ENCODE measurements around the gene SNX22.

SNX22 gene

DNA sequence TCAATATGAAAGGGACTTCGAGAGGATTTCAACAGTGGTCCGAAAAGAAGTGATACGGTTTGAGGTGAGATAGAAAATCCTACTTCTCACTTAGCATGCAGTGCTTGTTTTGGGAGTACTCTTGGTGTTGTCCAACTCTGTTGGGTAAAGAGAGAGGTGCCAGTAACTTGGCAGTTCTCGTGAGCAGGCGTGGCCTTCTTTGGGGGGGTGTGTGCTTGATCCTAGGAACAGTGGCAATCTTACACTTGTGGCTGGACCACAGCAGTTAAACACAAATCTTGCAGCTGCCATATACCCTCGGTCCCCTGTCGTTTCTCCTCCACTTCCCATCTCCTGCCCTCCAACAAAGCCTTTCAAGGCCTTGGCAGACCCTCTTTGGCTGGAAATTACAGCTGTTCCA lies 15.2 kb upstream of the SNX22 start:
- no peak for DNase-seq

DNA sequence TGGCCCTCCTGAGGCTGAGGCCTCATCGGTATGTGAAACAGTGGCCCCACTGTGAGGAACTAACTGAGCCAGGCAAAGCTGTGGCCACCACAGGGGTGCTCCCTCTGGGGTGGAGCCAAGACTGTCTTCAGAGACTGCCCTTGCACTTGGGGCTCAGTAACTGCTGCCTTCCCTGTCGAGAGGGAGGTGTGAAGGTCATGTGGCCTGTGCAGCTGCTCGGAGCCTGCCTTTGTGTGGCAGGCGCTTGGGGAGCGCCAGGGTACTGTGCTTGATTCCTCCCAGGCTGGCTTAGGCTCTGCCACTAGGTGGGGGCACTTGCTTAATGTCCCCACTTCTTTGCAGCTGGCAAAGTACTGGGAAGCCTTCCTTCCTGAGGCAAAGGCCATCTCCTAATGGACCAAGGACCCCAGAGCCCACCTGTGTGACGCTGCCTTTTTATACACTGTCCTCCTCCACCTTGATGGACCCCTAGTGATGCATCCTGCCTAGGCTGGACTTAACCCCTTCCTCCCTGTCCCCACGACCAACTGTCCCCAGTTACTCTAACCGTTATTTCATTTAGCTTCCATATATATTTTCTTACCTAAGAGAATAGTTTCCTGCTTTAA lies 14.2 kb upstream of the SNX22 start:
- DNase-seq = no peak

DNA sequence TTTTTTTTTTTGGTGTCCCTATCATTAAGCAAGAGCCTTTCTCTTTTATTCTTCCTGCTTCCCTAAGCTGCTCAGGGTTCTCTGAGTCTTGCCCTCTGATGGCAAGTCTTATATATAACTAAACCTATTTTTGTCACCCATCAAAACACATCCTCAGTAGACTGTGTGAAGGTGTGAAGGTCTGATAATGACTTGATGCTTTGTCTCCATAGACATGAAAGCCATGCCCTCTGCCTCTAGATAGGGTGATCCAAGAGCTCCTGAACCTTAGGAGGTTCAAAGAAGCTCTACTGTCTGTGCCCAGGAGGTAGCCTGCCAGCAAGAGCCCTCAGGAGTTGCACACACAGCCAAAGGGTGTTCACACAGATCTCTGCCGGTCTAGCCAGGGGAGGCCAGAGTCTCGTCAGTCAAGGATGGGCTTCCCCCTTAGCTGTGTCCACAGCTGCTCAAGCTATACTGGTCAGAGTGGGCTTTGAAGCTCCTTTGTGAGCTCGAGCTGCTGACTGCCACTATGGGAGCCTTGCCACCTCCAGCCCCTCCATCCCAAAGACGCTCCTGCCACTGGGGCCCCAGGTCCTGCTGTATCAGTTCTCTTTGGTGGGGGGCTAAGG lies 13.1 kb upstream of the SNX22 start:
- no peak for DNase-seq

DNA sequence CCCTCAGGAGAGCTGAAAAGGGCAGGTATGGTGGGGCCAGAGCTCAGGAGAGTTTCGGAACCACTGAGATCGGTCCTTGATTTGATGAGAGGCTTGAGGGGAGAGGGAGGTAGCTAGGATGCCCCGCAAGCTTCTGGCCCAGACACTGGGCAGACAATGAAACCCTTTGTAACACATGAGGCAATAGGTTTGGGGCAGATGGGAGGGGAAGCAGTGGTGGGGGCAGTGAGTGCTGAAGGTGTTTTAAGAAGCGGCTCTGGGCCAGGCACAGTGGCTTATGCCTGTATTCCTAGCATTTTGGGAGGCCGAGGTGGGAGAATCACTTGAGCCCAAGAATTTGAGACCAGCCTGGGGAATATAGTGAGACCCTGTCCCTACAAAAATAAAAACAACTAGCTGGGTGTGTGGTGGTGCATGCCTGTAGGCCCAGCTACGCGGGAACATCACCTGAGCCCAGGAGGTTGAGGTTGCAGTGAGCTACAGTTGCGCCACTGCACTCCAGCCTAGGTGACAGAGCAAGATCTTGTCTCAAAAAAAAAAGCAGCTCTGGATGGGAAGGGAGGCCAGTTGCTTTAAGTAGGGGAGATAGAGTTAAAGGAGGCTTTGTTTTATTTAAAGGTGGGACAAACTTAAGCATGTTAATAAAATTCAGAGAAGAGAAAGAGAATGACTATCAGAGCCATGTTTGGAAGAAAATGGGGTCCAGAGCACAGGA lies 9.6 kb upstream of the SNX22 start:
- no peak for DNase-seq

DNA sequence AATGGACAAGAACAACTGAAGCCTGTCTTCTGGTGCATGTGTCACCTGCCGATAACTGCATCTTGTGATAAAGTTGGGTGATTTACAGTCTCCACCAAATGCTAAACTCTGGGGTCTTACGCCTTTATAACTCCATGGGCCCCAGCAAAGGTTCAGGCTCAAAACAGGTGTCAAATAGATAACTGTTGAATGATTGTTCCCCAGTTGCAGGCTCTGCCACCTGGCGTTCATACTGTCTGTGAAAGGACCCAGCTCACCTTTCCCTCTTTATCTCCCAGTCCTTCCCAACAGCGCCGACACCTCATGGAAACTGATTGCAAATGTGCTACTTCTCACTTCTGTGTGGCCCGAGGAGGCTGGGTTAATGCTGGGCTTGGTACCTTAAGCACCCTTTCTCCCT lies 8.3 kb upstream of the SNX22 start:
- DNase-seq = no peak

DNA sequence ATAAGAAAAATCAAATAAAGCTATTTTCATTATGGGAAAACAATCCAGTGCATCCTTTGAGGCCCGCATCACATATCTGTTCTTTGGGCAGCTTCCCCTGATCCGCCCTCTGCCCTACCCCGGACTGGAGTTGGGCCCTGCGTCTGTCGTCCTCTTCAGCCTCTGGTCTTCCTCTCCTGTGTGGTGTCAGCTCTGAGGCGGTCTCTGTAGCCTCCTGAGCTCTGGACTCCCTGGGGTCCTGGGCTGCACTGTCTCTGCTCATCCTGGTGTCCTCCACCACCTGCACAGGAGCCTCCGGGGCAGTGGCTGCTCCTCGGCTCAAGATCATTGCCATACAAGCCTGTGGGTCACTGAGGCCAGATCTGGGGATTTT lies 7.4 kb upstream of the SNX22 start:
- no peak for DNase-seq

DNA sequence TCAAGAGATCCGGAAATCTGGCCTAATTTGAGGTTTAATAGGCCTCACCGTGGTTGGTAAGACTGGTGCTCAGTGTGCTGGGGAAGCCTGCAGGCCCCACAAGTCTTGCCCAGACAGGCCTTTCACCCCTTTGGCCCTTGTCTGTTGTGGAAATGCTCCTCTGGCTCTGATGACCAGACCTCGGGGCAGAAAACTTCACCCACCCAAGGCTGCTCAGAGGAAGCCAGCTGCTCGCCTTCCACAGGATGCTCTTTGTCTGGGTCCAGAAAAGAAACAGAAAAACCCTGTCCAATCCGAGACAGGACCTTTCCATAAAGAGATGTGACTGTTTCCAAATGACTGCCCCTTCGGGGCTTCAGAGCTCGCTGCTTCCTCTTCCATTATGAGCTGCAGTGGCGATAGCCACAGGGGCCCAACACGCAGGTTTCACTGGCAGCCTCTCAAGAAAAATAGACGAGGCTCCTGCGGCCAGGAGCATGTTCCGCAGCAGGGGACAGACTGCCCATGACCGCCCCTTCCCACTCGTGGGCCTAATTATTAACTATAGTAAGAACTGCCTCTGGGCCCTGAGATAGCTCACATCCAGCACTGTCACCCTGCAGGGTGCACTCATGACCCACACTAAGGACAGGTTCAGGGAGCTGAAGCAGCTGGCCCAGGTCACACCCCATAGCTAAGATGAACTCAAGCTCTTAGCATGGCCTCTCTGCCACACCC lies 6.8 kb upstream of the SNX22 start:
- no peak for DNase-seq

DNA sequence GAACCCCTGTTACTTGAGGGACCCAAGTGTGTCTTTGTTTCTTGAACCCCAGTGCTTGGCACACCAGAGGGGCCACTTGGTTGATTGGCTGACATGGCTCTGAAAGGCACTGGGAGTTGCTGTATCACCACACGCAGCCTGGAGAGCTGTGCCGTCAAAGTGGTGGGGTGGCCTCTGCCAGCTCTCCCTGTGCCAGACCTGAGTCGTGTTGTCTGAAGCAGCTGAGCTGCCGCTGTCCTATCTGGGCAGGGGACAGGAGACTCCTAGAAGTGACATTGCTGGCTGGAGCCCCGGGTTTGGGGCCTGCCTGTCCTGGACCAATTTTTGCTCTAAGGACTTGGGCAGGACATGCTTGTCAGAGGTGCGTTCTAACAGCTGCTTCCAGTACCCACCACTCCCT lies 5.5 kb upstream of the SNX22 start:
- DNase-seq = no peak

DNA sequence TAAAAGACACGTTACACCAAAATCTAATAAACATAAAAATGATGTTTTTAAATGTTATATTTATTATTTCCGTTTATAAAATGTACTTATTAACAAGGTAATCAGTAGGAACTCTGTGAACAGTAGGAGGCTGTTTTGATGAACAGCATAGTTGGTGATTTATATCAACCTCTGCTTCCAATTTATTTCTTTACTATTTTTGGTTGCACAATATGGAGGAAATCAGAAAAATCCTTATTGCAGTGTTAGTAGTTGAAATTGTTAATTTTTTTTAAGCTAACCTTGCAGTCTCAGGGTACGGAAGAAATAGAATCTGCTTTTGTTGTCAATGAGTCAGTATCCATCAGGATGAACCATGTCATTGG lies 5.0 kb upstream of the SNX22 start:
- DNase-seq = no peak

DNA sequence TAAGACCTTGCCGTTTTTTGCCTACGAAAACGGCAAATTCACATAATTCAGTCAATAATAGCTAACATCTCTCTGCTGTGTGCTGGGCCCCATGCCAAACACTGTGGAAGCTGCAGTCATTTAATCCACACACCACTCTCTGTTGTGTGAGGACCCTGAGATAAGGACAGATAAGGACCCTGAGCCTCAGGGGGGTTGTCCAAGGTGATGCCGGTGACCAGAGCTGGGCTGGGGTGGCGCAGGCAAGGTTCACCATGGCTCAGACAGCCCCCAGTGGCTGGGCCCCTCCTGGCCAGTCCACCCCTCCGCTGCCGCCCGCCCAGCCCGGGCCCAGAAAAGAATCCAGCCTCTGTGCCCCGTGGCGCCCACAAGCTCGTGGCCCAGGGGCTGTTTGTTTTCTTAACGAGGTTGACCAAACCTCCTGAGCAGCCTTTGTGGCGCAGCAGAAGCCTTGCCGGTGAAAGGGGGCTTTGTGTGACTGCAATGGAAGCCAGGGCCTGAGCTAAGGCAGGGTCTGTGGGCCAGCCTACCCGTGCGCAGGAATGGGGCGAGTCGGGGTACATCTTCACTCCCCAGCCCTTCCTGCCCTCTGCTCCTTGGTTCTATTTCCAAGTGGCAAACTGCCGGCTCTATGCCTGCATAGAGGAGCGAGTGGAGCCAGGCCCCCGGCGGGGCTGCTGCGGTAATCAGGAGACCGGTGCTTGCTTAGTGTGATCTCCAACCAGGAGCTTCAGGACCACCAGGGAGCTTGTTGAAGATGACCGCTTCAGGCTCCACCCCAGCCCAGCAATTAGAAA lies 4.4 kb upstream of the SNX22 start:
- DNase-seq = no peak

DNA sequence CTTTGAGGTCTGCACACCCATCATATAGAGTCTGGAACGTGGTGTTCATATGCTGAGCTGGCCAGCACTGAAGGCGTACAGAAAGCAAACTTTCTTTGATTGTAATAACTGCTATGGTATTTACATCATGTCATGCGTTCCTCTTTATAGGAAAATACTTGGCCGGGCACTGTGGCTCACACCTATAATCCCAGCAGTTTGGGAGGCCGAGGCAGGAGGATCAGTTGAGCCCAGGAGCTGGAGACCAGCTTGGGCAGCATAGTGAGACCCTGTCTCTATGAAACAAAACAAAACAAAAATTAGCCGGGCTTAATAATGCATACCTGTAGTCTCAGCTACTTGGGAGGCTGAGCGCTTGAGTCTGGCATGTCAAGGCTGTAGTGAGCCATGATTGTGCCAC lies 3.4 kb upstream of the SNX22 start:
- DNase-seq = no peak

DNA sequence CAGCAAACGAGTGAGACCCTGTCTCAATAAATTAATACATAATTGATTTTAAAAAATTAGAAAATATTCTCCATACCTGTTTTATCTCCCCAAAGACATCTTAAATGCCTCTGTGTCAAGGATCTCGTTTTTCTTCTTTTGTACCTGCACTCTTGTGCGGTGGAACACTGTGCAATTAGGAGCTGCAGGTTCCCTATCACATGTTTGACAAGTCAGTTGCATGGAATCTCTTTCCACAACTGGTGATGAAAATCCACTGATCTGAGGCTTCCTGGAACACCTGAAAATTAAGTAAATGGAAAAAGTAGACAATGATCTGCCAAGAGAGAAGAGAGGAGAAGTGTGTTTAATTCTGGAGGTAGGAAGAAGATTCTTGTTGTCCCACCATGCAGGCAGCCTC lies 3.0 kb upstream of the SNX22 start:
- no peak for DNase-seq

DNA sequence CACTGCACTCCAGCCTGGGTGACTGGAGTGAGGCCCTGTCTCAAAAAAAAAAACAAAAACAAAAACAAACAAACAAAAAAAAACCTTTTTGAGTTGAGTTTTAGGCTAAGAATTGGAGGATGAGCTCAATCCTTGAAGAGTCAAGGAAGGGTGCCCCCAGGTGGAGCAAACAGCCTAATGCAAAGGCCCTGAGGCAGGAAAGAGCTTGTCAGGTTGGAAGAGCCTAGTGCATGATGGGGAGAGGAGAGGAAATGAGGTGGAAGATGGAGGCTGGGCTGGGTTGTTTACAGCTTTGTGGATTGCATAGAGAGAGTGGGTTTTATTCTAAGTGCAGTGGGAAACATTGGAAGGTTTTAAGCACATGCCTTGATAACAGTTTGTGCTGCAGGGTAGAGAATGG lies 2.1 kb upstream of the SNX22 start:
- DNase-seq = peak; percentile 57

DNA sequence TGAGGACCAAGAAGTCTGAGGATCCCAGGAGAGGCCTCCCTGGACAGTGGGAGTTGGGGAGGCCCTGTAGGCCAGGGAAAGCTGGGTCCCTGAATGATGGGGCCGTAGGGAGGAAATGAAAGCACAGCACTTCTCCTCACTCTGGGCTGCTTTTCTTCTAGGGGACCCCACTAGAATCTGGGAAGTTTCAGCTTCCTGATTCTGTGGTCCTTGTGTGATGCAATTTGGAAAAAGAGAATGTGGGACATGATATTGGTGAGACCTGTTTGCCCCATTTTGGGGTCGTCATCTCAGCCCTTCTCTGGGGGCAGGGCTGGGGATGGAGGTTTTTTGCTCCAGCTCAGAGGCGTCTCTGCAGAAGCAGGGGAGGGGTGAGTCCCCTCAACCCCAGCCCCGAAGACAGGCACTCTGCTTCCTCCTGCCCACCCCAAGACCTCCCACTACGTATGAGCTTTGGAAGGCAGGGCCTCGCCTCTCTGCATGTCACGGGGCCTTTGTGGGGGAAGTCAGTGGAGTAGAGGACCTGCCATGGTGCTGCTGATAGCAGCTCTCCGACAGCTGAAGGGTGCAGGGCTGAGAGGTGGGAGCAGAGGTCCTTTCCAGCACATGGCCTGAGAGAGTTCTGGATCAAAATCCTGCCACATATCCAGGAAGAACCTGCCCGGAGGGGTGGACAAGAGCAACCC lies 1.5 kb upstream of the SNX22 start:
- DNase-seq = no peak

DNA sequence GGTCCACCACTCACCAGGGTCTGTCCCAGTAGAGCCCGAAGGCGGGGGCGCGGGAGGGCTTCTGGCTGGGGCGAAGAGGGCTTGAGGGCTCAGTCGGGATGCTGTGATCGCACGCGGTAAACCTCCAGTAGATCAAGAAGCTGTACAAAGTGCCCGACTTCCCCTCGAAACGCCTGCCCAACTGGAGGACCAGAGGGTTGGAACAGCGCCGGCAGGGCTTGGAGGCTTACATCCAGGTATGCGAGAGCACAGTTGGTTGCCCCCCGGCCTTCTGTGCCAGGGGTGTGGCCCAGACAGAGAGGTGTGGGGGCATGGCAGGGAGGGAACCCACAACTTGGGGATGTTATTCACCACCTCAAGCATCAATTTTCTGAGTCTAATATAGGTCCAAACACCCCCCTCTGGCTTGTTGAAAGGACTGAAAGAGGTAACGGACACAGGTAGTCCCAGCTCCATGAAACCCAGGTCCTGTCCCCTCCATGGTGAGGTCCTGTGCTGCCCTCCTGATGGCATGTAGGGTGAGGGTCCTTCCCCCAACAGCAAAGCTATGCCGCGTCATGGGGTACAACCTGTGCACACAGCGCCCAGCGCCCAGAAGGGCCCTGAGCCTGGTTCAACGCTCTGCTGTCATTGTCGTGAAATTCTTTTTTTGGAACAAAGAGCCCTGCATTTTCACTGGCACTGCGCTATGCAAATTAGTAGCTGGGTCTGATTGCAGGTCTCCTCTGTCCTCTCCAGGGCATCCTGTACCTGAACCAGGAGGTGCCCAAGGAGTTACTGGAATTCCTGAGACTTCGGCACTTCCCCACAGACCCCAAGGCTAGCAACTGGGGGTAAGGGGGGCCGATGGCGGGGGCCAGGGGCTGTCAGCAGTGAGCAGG lies 1.2 kb downstream of the SNX22 start:
- no peak for DNase-seq

DNA sequence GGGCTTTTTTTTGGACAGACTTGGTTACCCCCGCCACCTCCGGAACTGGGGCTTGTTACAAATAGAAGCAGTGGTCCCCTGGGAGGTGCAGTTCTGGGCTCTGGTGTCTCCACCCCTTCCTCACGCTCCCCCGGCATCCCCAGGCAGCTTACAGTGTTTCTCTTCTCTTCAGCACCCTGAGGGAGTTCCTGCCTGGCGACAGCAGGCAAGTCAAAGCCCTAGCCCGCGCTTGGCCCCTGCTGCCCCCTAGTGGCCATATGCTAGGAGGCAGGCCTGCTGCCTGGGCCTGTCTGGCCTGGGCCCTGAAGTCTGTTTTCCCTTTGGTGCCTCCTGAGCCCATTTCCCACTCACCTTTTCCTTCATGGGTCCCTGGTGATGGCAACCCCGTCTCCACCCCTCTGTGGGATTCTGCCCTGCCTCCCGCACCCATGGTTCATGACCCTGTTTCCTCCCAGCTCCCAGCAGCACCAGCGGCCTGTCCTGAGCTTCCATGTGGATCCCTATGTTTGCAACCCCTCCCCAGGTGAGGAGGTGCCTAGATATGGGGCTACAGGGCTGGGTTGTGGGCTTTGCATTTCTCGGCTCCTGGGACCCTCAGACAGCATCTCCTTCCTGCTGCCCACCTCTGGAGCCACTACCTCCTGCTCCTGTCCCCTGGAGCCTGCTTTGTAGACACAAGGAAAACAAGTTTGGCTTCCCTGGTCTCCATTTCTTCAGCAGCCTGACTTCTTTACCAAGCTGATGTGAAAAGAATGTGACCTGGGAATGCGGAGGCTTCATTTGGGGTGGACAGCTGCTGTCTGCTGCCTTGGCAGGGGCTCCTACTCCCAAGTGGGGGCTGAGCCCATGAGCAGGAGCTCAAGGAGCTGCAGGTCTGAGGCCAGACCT lies 2.2 kb downstream of the SNX22 start:
- DNase-seq = peak; percentile 96

DNA sequence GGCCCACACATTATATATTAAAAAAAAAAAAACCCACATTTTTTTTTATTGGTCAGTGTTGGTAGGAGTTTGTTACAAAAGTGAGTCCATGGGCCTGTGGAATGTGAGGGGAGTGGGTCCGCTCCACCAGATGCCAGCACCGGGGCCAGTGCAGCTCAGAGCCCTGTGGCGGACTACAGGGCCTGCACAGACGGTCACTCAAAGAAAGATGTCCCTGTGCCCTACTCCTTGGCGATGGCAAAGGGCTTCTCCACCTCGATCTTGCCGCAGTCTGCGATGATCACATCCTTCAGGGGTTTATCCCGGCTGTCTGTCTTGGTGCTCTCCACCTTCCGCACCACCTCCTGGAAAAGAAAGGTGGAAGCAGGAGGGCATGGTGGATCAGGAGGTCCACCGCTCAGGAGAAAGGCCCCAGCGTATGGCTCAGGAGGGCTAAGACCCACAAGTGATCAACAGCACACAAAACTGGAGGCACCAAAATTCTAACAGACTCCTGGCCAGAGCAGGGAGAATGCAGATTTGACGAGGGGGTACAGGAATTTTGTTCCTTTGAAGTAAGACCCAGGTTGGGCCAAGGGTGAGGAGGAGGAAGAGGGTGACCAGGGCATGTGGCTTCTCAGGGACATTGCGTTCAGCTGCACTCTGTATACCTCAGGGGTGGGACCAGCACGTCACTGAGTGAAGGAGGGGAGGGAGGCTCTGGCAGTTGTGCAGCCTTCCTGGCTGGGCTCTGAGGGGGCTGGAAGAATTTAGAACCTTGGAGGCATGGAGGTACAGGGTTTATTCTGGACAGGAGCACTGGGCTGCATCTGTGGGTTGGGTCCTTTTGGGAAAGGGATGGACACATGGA lies 4.5 kb downstream of the SNX22 start:
- no peak for DNase-seq

DNA sequence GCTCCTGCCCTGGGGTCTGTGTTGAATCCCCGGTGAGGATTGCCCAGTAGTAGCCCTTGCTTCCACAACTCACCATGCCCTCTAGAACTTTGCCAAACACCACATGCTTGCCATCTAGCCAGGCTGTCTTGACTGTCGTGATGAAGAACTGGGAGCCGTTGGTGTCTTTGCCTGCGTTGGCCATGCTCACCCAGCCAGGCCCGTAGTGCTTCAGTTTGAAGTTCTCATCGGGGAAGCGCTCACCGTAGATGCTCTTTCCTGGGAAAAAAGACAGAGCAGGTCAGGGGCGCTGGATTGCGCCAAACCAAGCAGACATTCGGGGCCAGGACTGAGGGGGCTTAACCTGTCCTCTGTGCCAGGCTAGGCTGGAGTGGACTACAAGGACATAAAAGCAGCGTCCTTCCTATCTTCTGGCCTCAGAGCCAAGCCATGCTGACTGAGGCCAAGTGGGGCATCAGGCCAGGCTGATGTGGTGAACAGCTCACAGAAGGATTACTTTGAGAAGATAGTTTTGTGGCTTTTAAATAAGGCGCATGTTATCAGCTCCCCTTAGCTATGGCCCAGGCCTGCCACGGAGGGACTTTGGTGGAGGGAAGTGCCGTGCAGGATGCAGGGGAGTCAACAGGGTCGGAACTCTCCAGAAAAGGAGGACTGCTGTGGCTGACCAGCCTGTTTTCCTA lies 5.3 kb downstream of the SNX22 start:
- no peak for DNase-seq

DNA sequence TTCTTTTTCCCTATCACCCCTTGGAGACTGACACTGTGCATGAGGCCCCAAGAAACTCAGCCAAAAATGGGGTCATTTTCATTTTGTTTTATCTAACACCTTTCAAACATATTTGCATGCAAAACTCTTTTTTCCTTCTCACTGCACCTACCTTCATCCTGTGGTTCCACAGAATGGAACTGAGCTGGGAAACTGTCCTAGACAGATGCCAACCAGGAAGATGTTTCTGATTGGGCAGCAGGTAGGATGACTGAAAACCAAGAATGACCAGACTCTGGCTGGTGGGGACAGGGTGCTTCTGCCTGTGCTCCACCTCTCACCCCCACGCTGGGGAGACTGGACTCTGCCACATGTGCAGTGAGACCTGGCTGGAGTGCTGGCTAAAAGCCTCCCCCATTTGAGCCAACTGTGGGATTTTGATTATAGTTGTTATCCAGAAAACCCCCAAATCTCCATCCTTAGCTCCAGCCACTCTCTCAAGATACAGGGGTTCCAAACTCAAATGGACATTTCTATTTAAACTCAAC lies 6.1 kb downstream of the SNX22 start:
- no peak for DNase-seq

All from activated CD4-positive, alpha-beta T cell treated with anti-CD3 and anti-CD28 coated beads, Interleukin-2, Interleukin-6, amounts not matched to agents 100 ng/mL and 50 ng/mL, durations not matched to agents 16 hours and 8 hours (primary cell).